GM23248 (cell line): ENCODE results near the gene GPR132. TPM values are rescaled to one million over a fixed set of nuclear protein-coding genes. Genes with fewer than 3 reads are reported as not detected.

Experiments used
- DNase-seq: peaks from one replicate; pipeline ENCODE4 v3.0.0-alpha.2; 2015
- H2AFZ ChIP-seq: fragments of 200-600 bp; sonication (generic); 2 replicates; pipeline ENCODE4 v1.6.1; 2016; ENCODE audit warnings: antibody characterized with exemption
- H3F3A ChIP-seq: fragments of 200-600 bp; sonication (generic); 2 replicates; pipeline ENCODE4 v1.6.1; 2016; ENCODE audit warnings: mild to moderate bottlenecking, antibody characterized with exemption, mixed run types; ENCODE audit not compliant: insufficient read depth
- H3K27ac ChIP-seq: fragments of 200-600 bp; sonication (generic); 2 replicates; pipeline ENCODE4 v1.5.1; 2016; ENCODE audit warnings: mild to moderate bottlenecking
- H3K27me3 ChIP-seq: fragments of 200-600 bp; sonication (generic); replicated peaks from 2 replicates; pipeline ENCODE4 v1.6.1; 2016; ENCODE audit warnings: mild to moderate bottlenecking; ENCODE audit not compliant: insufficient read depth
- H3K36me3 ChIP-seq: fragments of 200-600 bp; sonication (generic); 2 replicates; pipeline ENCODE4 v1.6.1; 2016; ENCODE audit warnings: low read depth, mild to moderate bottlenecking
- H3K4me1 ChIP-seq: fragments of 200-600 bp; sonication (generic); 2 replicates; pipeline ENCODE4 v1.6.1; 2016; ENCODE audit warnings: mild to moderate bottlenecking; ENCODE audit not compliant: insufficient read depth
- H3K4me2 ChIP-seq: fragments of 200-600 bp; sonication (generic); one replicate; pipeline ENCODE4 v1.6.1; 2016; ENCODE audit warnings: mild to moderate bottlenecking; ENCODE audit not compliant: unreplicated experiment
- H3K4me3 ChIP-seq: fragments of 200-600 bp; sonication (generic); 2 replicates; pipeline ENCODE4 v1.5.1; 2016; ENCODE audit warnings: mild to moderate bottlenecking
- H3K79me2 ChIP-seq: fragments of 200-600 bp; sonication (generic); 2 replicates; pipeline ENCODE4 v1.6.1; 2016; ENCODE audit warnings: mild to moderate bottlenecking; ENCODE audit not compliant: insufficient read depth
- H3K9ac ChIP-seq: fragments of 200-600 bp; sonication (generic); 2 replicates; pipeline ENCODE4 v1.6.1; 2016; ENCODE audit warnings: mild to moderate bottlenecking
- H3K9me2 ChIP-seq: fragments of 200-600 bp; sonication (generic); 2 replicates; pipeline ENCODE4 v1.6.1; 2016; ENCODE audit warnings: mixed run types, mild to moderate bottlenecking, moderate library complexity; ENCODE audit not compliant: insufficient read depth
- H3K9me3 ChIP-seq: fragments of 200-600 bp; sonication (generic); one replicate; pipeline ENCODE4 v1.6.1; 2017; ENCODE audit warnings: low read depth
- H4K20me1 ChIP-seq: fragments of 200-600 bp; sonication (generic); 2 replicates; pipeline ENCODE4 v1.6.0; 2016; ENCODE audit not compliant: insufficient read depth
- EZH2 ChIP-seq: fragments of 200-600 bp; sonication (generic); IDR thresholded peaks from 2 replicates; pipeline ENCODE4 v1.6.1; 2018; ENCODE audit warnings: antibody characterized with exemption, mild to moderate bottlenecking; ENCODE audit not compliant: insufficient read depth, poor library complexity, severe bottlenecking
- EZH2phosphoT487 ChIP-seq: fragments of 200-600 bp; sonication (generic); IDR thresholded peaks from 2 replicates; pipeline ENCODE4 v1.6.1; 2018; ENCODE audit warnings: antibody characterized with exemption, moderate library complexity, mild to moderate bottlenecking, low read depth; ENCODE audit not compliant: insufficient read depth
- WGBS, 2 experiments: methylation state at CpG; one replicate each; pipeline ENCODE4 v1.1.6; 2015 to 2017; ENCODE audit warnings: low lambda C conversion rate in 2 of 2, low coverage in 1 of 2; ENCODE audit errors: missing lambda C conversion rate in 2 of 2; 5-methylcytosine and 5-hydroxymethylcytosine counted together
- in situ Hi-C: fragments of 300-500 bp; cut with MboI; formaldehyde crosslinking; loops from 2 replicates; pipeline ENCODE4 v1.15.0; 2020
- polyA plus RNA-seq: library from polyadenylated mRNA; unstranded; fragments of >200 nt; fragmentation: Nextera tagmentation; extraction: Ambion mirVana; gene quantifications from 2 replicates; pipeline ENCODE4 v1.2.1, GENCODE V29; 2016
- total RNA-seq: library from RNA; depleted of rRNA; stranded (reverse); fragments of >200 nt; shearing (Covaris generic); gene quantifications from 2 replicates; pipeline ENCODE4 v1.2.3, GENCODE V29; 2014

Gene GPR132
- total and polyA plus RNA-seq, 2 experiments from 2014 or later: not detected

DNA sequence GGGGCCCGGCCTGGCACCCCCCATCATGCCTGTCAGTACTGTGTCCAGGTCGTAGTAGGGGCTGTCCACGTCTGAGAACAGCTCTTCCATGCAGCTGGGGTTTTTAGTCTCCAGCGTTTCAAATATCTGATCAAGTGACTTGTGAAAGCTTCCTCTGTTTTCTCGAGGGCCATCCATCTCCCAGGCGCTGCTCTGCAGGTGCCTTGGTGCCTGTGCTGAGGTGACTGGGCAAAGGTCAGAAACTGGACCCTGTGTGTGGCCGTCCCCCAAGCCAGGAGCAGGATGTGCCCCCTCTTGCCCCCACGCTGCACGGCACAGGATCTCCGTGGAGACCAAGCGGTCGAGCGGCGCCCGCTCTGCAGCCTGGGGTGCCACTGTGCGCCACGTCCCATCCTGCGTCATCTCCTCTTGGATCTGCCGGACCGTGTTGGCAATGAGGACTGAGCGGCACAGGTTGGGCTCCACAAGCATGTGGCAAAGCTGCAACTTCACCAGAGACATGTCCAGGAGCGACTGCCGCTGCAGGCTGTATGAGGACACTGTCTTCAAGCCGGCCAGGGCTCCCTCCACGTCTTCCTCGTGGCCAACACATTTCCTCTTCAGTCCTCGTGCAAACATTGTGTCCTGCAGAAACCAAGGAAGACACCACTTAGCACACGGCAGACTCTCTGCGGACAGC is 53.8 kb downstream of the GPR132 start:
- H3K4me2 ChIP-seq: no peak overlapping the region
- H3K79me2 ChIP-seq: peaks cover 85% of the 10 kb centered on the region
- H3F3A ChIP-seq: no peaks in the 10 kb centered on the region; the same call in 1 of the 2 replicates
- H3K4me1 ChIP-seq: no peaks in the 10 kb centered on the region
- no peak overlapping the region for H3K9ac ChIP-seq
- H3K9me2 ChIP-seq: no peaks in the 10 kb centered on the region
- TF ChIP-seq EZH2phosphoT487 (no peak), EZH2 (no peak)
- no peak overlapping the region for H3K27ac ChIP-seq
- H3K36me3 ChIP-seq: peaks cover 6% of the 10 kb centered on the region; the same call in 1 of the 2 replicates
- no peaks in the 10 kb centered on the region for H4K20me1 ChIP-seq
- in situ Hi-C loops: no loop called here
- DNase-seq: no peak
- no peaks in the 10 kb centered on the region for H3K9me3 ChIP-seq
- H3K4me3 ChIP-seq: no peak overlapping the region
- H3K27me3 ChIP-seq: no peaks in the 10 kb centered on the region
- H2AFZ ChIP-seq: no peak overlapping the region
- 83 to 84% methylated on average over 27 to 29 of the region's 29 CpGs for WGBS, 2 experiments

DNA sequence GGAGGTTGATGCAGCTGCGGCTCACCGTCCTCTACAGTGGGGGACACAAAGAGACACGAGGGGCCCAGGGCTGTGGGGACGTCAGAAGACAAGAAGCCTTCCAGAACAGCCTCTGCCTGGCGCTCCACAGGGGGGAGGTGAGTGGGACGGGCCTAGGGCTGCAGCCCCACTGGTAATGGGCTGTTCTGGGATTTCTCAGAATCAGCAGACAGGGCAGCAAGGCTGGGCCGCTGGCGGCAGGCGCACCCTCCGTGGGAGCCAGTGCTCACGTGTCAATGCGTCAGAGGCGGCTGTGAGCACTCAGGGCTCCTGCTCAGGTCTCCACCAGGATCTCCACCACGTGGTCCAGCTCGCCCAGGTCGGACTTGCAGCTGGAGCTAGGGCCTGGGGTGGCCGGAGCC is 54.3 kb downstream of the GPR132 start:
- 67 to 81% methylated on average over 15 to 17 of the region's 17 CpGs for WGBS, 2 experiments
- Histone ChIP-seq H3K27me3 (no peaks in the 10 kb centered on the region), H3F3A (no peaks in the 10 kb centered on the region; the same call in 1 of the 2 replicates), H3K9ac (no peak overlapping the region), H3K9me2 (no peaks in the 10 kb centered on the region), H2AFZ (no peak overlapping the region), H4K20me1 (no peaks in the 10 kb centered on the region), H3K79me2 (peaks cover 79% of the 10 kb centered on the region), H3K4me3 (no peak overlapping the region), H3K27ac (no peak overlapping the region), H3K4me1 (no peaks in the 10 kb centered on the region), H3K4me2 (no peak overlapping the region), H3K36me3 (peaks cover 6% of the 10 kb centered on the region; the same call in 1 of the 2 replicates), H3K9me3 (no peaks in the 10 kb centered on the region)
- DNase-seq: no peak
- TF ChIP-seq EZH2 (no peak), EZH2phosphoT487 (no peak)
- in situ Hi-C loops: no loop called here

DNA sequence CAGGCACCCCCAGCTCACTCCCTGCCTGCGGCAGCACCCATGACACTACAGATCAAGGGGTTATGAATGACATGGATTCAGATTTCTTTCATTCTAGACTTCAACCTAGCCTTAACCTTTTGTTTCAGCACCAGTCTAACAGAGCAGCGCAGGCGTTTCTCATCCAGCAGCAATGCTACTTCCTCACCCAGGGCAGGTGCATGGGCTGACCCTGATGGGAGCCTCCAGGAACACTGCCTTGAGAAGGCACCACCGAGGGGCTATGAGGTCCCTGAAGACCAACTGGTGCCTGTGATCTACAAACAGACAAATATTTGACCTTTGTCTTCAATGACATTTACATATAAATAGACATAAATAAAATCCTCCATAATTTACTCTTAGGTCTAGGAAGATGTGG is 55.1 kb downstream of the GPR132 start:
- WGBS, 2 experiments: 76 to 78% methylated on average over 4 of the region's 4 CpGs
- H3K4me3 ChIP-seq: no peak overlapping the region
- in situ Hi-C loops: no loop called here
- H3K27ac ChIP-seq: no peak overlapping the region
- H4K20me1 ChIP-seq: no peaks in the 10 kb centered on the region
- TF ChIP-seq EZH2 (no peak), EZH2phosphoT487 (no peak)
- peaks cover 72% of the 10 kb centered on the region for H3K79me2 ChIP-seq
- no peaks in the 10 kb centered on the region for H3K9me2 ChIP-seq
- no peak overlapping the region for H2AFZ ChIP-seq
- no peaks in the 10 kb centered on the region for H3K9me3 ChIP-seq
- H3F3A ChIP-seq: no peaks in the 10 kb centered on the region; the same call in 1 of the 2 replicates
- peaks cover 6% of the 10 kb centered on the region; the same call in 1 of the 2 replicates for H3K36me3 ChIP-seq
- no peak overlapping the region for H3K9ac ChIP-seq
- H3K4me1 ChIP-seq: no peaks in the 10 kb centered on the region
- no peak overlapping the region for H3K4me2 ChIP-seq
- no peaks in the 10 kb centered on the region for H3K27me3 ChIP-seq
- no peak for DNase-seq

DNA sequence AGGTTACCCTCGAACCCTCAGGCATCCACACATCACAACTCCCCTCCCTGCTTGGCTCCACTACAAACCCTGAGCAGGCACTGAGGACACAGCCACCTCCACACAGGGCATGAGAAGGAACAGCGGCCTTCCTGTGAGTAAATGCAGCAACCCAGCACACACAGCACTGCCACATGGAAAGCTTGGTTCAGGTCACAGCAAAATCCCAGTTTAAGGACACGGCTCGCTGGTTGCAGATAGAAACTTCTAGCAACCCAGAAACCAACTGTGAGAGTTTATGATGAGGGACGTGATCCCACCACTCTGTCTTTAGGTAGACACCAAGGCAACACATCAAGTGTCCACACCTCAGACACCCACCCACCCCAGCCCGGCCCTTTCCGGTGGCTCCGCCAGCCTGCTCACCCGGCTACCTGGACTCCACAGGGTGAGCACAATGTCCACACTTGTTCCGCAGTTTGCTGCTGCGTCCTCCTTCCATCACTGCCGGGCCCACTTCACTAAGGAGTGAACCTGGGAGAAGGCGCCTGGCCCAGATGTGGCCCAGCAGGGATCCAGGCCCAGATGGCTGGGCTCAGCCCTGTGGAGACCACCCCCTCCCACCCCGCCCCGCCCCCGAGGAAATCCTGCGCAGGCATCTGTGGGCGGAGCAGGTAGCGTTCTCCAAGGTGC is 57.5 kb downstream of the GPR132 start:
- H3K4me1 ChIP-seq: no peaks in the 10 kb centered on the region
- TF ChIP-seq EZH2phosphoT487: no peak
- TF ChIP-seq EZH2: no peak
- H3K9ac ChIP-seq: no peak overlapping the region
- H3K27me3 ChIP-seq: no peaks in the 10 kb centered on the region
- H3K9me2 ChIP-seq: no peaks in the 10 kb centered on the region
- H3F3A ChIP-seq: no peaks in the 10 kb centered on the region; the same call in 1 of the 2 replicates
- in situ Hi-C loops: no loop called here
- DNase-seq: no peak
- no peak overlapping the region for H2AFZ ChIP-seq
- H3K79me2 ChIP-seq: peaks cover 48% of the 10 kb centered on the region
- H4K20me1 ChIP-seq: no peaks in the 10 kb centered on the region
- 93% methylated on average over 18 to 19 of the region's 19 CpGs for WGBS, 2 experiments
- peaks cover 6% of the 10 kb centered on the region; the same call in 1 of the 2 replicates for H3K36me3 ChIP-seq
- no peak overlapping the region for H3K4me2 ChIP-seq
- no peaks in the 10 kb centered on the region for H3K9me3 ChIP-seq
- no peak overlapping the region for H3K27ac ChIP-seq
- H3K4me3 ChIP-seq: no peak overlapping the region
